ENCODE results near the gene TFDP2. TPM values are rescaled to one million over a fixed set of nuclear protein-coding genes. Genes with fewer than 3 reads are reported as not detected.

The TFDP2 gene
- total and polyA plus RNA-seq, 7 donors: 5.5 to 46.9 (median 29.7) TPM

DNA sequence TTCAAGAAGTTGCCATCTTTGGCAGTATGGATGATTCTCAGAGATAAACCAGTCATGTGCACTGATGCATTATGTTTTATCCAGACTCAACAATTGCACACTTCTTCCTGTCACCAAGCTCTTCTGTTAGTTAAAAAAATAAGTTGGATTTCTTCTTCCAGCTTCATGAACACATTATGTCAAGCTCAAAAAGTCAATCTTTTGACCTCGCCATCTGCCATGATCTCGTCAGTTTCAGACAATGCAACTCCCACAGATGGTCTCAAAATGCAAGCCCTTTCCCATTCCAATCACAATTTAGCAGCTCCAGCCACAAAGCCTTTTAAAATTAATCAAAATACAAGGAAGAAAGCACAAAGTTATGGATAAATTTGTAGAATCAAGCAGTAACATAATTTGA lies 42.8 kb downstream of the TFDP2 start:
- 36 to 70% (median 63%) methylated on average over 2 of the region's 2 CpGs for WGBS, 3 donors
- H3K36me3 ChIP-seq (ENCODE audit: insufficient read depth in 1 of 2, low read depth in 1 of 2): no peaks in the 10 kb centered on the region

GRCh38 chr3:142105991-142106390 lies 43.4 kb downstream of the TFDP2 start:
- no peak for TF ChIP-seq CTCF (IDR thresholded peaks at IDR 0.05)
- ATAC-seq: no peak
- H3K36me3 ChIP-seq (ENCODE audit: insufficient read depth in 1 of 2, low read depth in 1 of 2): no peaks in the 10 kb centered on the region
- H3K4me3 ChIP-seq: no peak overlapping the region
- no peaks in the 10 kb centered on the region for H3K4me1 ChIP-seq
- H3K27ac ChIP-seq: no peak overlapping the region
- WGBS, 3 donors: 84 to 89% (median 86%) methylated on average over 1 of the region's 1 CpG
- DNase-seq: no peak
- no peaks in the 10 kb centered on the region for H3K27me3 ChIP-seq (ENCODE audit: insufficient read depth in 3 of 3, low read length in 2 of 3)
- intact Hi-C loops (cut with DNase I): no loop called here
- no peaks in the 10 kb centered on the region for H3K9me3 ChIP-seq

More for the DNA sequence above, 42.8 kb downstream of the TFDP2 start:
- H3K27me3 ChIP-seq (ENCODE audit: insufficient read depth in 3 of 3, low read length in 2 of 3): no peaks in the 10 kb centered on the region
- DNase-seq (no peak), ATAC-seq (no peak)
- H3K9me3 ChIP-seq: no peaks in the 10 kb centered on the region
- TF ChIP-seq CTCF (IDR thresholded peaks at IDR 0.05): no peak
- H3K27ac ChIP-seq: no peak overlapping the region
- no peak overlapping the region for H3K4me3 ChIP-seq
- intact Hi-C loops (cut with DNase I): no loop called here
- no peaks in the 10 kb centered on the region for H3K4me1 ChIP-seq

GRCh38 chr3:142104763-142105162 lies 44.6 kb downstream of the TFDP2 start:
- H3K36me3 ChIP-seq (ENCODE audit: insufficient read depth in 1 of 2, low read depth in 1 of 2): no peaks in the 10 kb centered on the region
- TF ChIP-seq CTCF (IDR thresholded peaks at IDR 0.05): no peak
- ATAC-seq (no peak), DNase-seq (no peak)
- H3K27ac ChIP-seq: no peak overlapping the region
- WGBS, 3 donors: 90 to 98% (median 96%) methylated on average over 3 of the region's 3 CpGs
- no peak overlapping the region for H3K4me3 ChIP-seq
- no peaks in the 10 kb centered on the region for H3K27me3 ChIP-seq (ENCODE audit: insufficient read depth in 3 of 3, low read length in 2 of 3)
- no peaks in the 10 kb centered on the region for H3K9me3 ChIP-seq
- intact Hi-C loops (cut with DNase I): no loop called here
- no peaks in the 10 kb centered on the region for H3K4me1 ChIP-seq

- Histone ChIP-seq H3K27ac (no peak overlapping the region), H3K4me1 (no peaks in the 10 kb centered on the region), H3K9me3 (no peaks in the 10 kb centered on the region), H3K4me3 (no peak overlapping the region), H3K36me3 (ENCODE audit: insufficient read depth in 1 of 2, low read depth in 1 of 2) (no peaks in the 10 kb centered on the region), H3K27me3 (ENCODE audit: insufficient read depth in 3 of 3, low read length in 2 of 3) (no peaks in the 10 kb centered on the region)
- no peak for DNase-seq
- no peak for ATAC-seq
- intact Hi-C loops (cut with DNase I): no loop called here
- TF ChIP-seq CTCF (IDR thresholded peaks at IDR 0.05): no peak
Observed at GRCh38 chr3:142098964-142099363, 50.4 kb downstream of the TFDP2 start.

DNA sequence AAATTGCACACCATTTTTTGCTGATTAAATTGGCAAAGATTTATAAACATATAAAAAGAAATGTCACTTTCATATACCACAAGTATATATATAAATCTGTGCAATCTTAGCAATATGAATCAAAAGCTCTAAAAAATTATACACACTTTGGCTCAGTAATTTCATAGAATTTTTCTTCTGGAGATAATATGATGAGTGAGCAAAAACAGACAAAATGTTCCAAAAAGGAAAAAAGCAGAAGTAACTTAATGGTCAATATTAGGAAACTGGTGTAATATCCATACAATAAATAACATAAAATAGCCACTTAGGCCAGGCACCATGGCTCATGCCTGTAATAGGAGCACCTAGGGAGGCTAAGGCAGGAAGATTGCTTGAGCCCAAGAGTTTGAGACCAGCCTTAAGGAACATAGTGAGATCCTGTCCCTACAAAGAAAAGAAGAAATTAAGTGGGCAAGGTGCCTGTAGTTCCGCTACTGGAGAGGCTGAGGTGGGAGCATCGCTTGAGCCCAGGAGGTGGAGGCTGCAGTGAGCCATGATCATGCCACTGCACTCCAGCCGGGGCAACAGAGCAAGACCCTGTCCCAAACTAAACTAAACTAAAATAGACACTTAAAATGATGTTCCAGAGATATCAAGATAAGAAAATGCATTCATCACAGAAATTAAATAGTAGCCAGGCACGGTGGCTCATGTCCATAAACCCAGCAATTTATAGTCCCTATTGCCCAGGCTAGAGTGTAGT lies 52.1 kb downstream of the TFDP2 start:
- intact Hi-C loops (cut with DNase I): no loop called here
- H3K27me3 ChIP-seq (ENCODE audit: insufficient read depth in 3 of 3, low read length in 2 of 3): no peaks in the 10 kb centered on the region
- DNase-seq: no peak
- no peaks in the 10 kb centered on the region for H3K36me3 ChIP-seq (ENCODE audit: insufficient read depth in 1 of 2, low read depth in 1 of 2)
- no peak overlapping the region for H3K27ac ChIP-seq
- ATAC-seq: no peak
- H3K4me3 ChIP-seq: no peak overlapping the region
- WGBS, 3 donors: 93 to 100% (median 95%) methylated on average over 4 of the region's 4 CpGs
- H3K4me1 ChIP-seq: no peaks in the 10 kb centered on the region
- H3K9me3 ChIP-seq: no peaks in the 10 kb centered on the region
- TF ChIP-seq CTCF (IDR thresholded peaks at IDR 0.05): no peak

All from psoas muscle (tissue), 8 donors.